DMS 273 (cell line): ENCODE data around the gene SSRP1.

Source experiments
- DNase-seq: peaks from one replicate; lab custom pipeline; 2025; ENCODE audit not compliant: unreplicated experiment; lab: John Stamatoyannopoulos, UW

The SSRP1 gene

GRCh38 chr11:57276169-57276970, 59.3 kb downstream of the SSRP1 start:
- DNase-seq = peak; percentile 21
